ENCODE measurements around the gene RPS6KA5.

Gene RPS6KA5

DNA sequence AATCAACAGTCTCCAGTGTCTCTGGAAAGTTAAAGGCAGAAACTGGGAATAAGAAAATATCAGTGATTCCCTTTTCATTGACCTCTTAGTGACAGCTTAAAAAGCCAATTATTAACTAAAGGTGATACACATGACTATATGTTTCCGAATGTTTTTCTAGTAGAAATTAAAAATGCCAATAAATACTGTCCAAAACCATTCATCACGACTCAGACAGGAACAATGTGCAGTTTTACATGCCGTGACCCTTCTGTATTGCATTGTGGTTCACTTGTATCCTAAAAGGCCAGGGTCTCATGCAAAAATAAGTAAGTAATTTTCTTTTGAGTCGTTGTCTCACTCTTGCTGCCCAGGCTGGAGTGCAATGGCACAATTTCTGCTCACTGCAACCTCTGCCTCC lies 138.3 kb downstream of the RPS6KA5 start:
- DNase-seq, result no peak

- DNase-seq, result no peak
Observed at GRCh38 chr14:90911121-90911520, 149.3 kb downstream of the RPS6KA5 start.

GRCh38 chr14:90907178-90907577 lies 153.3 kb downstream of the RPS6KA5 start:
- DNase-seq, result no peak

- DNase-seq, result no peak
Observed at GRCh38 chr14:90905531-90905930, 154.9 kb downstream of the RPS6KA5 start.

DNA sequence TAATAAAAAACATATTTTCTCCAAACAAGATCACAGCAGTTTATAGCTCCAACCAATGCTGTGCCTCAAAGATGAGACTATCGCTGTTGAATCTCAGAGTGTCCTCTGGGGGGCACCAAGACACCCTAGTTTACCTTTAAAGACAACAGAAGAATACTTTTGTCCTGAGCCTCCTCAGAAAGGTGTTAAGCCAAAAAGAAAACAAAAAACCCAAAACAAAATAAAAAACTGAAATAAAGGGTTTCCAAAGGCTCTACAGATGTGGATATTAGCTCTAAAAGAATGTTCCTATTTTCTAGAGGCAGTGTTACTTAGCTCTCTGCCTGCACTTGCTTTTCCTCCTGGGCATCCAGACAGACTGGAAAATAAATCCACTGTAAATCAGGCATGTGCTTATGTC lies 157.3 kb downstream of the RPS6KA5 start:
- DNase-seq, result peak in 1 of 2 experiments; percentile 74

- peak in 1 of 2 experiments; percentile 64 for DNase-seq
Observed at GRCh38 chr14:90900476-90901083, 159.9 kb downstream of the RPS6KA5 start.

- no peak for DNase-seq
Observed at GRCh38 chr14:90897022-90897421, 163.4 kb downstream of the RPS6KA5 start.

DNA sequence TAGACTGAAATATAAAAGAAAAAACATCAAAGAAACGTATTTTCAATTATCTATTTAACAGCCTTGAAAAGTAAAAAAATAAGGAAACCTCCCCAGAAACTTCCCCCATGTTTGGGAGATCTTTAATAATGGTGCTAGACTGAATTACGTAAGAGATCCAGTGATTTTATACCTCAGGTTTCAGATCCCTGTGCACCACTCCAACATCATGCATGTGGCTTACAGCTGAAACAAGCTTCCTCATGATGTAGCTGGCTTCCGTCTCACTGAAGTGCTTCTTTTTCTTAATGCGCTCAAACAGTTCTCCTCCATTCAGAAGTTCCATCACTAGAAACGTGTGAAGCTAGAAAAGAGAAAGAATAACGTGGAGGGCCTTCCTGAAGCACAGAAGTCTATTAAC lies 166.2 kb downstream of the RPS6KA5 start:
- no peak for DNase-seq

- no peak for DNase-seq
Observed at GRCh38 chr14:90893510-90893909, 166.9 kb downstream of the RPS6KA5 start.

DNA sequence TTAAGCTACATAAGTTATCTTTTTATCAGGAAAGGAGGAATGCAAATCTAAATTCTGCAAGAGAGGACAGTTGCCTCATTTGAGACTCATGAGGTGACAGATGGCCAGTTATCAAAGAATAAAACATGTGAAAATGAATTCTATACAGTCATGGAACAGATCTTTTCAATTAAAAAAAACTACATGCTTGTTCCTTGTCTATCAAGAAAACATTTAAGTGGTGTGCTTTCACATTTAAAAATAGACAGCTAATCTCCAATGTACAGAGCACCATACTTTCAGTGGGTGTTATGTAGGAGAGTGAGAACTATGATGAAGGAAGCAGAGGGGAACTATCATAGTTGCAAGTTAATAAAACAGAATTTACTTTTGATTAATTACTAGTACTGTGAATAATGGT lies 167.5 kb downstream of the RPS6KA5 start:
- peak in 1 of 2 experiments; percentile 36 for DNase-seq

- no peak for DNase-seq
Observed at GRCh38 chr14:90891326-90891725, 169.1 kb downstream of the RPS6KA5 start.

DNA sequence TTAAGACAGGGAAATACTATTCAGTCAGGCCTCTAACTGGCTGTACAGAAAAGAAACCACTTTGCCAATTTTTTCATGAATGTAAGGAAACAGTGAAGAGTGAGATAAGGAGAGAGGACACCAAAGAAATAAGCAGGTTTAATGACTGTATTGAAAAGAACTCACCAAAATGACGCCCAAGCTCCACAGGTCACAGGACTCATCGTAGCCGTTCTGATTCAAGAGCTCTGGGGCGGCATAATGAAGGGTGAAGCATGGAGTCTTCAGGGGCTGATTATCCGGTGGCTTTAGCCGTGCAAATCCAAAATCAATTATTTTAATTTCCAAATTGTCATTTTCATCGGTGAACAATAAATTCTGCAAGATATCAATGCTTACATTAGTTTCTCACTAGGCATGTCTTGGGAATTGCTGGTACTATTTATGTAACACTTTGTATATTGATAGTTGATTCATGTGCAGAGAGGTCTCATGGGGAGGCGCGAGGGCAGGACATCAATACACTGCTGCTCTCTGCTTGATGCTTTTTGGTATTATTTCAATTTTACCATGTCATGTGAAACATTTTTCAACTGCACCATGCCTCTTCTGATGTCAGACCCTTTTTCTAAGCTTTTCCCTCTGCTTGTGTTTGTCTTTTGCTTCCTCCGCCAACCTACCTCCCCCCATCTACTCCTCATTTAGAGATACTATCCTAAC lies 170.0 kb downstream of the RPS6KA5 start:
- DNase-seq, result no peak

GRCh38 chr14:90886297-90886815 lies 174.1 kb downstream of the RPS6KA5 start:
- peak; percentile 67 to 87 for DNase-seq

DNA sequence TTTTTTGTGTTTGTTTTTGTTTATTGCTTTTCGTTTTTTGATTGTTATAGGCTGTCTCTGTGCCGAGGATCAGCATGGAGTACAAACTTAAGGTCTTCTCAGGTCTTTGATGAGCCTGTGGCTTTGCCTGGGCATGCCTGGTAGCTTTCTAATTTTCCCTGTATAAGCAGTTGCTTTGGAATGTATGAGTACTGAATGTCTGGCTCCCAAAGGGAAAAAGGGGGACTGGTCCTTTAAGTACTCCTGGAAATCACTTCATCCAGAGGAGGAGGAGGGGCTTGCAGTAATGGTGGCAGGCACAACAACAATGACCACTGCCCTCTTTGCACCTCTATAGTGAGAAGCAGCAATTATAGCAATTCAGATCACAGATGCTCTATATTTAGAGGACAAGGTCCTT lies 176.7 kb downstream of the RPS6KA5 start:
- DNase-seq, result no peak

- no peak for DNase-seq
Observed at GRCh38 chr14:90883197-90883596, 177.2 kb downstream of the RPS6KA5 start.

GRCh38 chr14:90880282-90880681 lies 180.2 kb downstream of the RPS6KA5 start:
- no peak for DNase-seq

DNA sequence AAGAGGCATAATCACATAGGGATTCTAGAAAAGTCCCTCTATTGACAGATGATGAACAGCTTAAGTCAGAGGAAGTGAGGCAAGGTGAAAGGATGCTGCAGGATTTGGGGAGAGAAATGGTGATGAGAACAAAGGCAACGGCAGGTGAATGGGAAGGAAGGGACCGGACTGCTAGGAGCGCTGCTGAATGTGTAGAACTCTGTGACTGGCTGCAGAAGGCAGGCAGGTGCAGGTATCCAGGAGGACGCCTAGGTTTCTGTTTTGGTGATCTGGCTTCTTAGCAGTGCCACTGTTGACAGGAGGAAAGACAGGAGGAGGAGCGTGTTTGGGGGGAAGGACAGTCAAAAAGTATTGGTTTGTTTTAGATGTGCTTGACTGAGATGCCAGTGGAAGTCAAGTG lies 185.8 kb downstream of the RPS6KA5 start:
- no peak for DNase-seq

- DNase-seq, result no peak
Observed at GRCh38 chr14:90871605-90872233, 188.7 kb downstream of the RPS6KA5 start.

GRCh38 chr14:90870950-90871604 lies 189.4 kb downstream of the RPS6KA5 start:
- no peak for DNase-seq

- no peak for DNase-seq
Observed at GRCh38 chr14:90867501-90867900, 192.9 kb downstream of the RPS6KA5 start.

DNA sequence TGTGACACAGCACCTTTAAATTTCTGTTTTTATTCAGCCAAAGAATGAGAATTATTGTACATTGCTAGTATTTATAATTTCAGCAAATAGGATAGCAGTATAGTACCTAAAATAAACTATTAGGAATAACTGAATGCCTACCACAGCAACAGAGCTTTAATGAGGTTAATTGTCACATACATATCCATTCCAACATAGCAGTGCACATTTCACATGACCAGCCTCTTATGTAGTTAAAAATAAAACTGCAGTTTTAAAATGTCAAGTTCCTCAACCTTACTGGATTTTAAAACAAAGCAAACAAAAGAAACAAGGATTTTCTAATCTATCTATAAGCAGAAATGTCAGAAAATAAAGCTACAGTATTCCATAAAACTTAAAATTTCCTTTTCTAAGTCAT lies 193.6 kb downstream of the RPS6KA5 start:
- no peak for DNase-seq

- DNase-seq, result no peak
Observed at GRCh38 chr14:90864741-90865140, 195.7 kb downstream of the RPS6KA5 start.

DNA sequence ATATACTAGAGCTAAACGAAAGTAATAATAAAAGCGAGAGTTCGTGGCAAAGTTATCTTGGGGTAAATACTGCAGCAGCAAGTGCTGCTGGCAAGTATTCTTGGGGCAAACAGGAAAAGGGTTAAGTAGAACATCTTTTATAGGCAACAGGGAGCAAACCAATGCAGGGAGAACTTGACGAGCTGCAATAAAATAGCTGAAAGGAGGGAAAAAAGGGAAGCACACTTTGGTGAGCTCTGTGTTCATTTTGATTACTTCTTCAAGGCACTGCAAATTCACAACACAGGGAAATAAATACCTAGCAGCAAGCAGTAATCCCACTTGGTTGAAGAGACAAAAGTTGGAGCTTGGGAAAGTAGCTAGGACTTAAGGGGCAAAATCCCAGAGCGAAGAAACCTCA lies 201.9 kb downstream of the RPS6KA5 start:
- DNase-seq, result no peak

DNA sequence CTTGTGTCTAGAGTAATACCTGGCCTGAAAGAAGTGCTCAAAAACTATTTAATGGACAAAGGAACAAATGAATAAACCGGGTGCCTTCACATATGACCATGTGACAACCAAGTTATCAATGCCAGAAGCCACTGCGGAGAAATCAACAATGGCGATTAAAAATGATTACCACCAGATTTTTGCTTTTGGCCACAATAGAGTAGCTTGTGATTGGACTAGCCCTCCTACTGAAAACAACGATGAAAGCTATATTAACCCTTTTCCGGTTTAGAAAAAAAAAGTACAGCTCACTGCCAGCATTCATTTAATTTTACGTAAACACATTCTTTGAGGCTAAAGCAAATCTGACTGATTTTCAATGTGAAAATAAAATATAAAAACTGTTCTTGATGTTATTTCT lies 202.6 kb downstream of the RPS6KA5 start:
- no peak for DNase-seq

Measured in NCI-H524 (cell line).